H1 (cell line): ENCODE measurements around the gene MBIP. TPM values are rescaled to one million over a fixed set of nuclear protein-coding genes. Genes with fewer than 3 reads are reported as not detected.
"Not testable (repeated sequence)": the region's sequence is repeated elsewhere in the genome, so short reads cannot be mapped to it uniquely, and the experiment has no call there.

Experiments used
- CTCF ChIA-PET: fragments of 300-600 bp; sonication (Branson Sonifier 250); formaldehyde crosslinking; loops from one replicate; lab custom pipeline; 2021; ENCODE audit not compliant: partially characterized antibody; lab: Charles Lee
- POLR2A ChIA-PET: fragments of 300-600 bp; sonication (Branson Sonifier 250); formaldehyde crosslinking; loops from one replicate; lab custom pipeline; 2021; ENCODE audit warnings: inconsistent platforms; ENCODE audit not compliant: partially characterized antibody; lab: Charles Lee
- DNase-seq, 2 experiments: peaks; one replicate each; pipeline versions ENCODE4 v3.0.0 to v3.0.0-alpha.2; 2010 to 2022; ENCODE audit warnings: low spot score in 2 of 2, low read depth in 1 of 2, mixed read lengths in 1 of 2
- FAIRE-seq: peaks from 2 replicates; lab custom pipeline; 2011; peaks lifted over from hg19 to GRCh38; lab: Jason Lieb, UNC
- H2AFZ ChIP-seq: 2 replicates; pipeline ENCODE4 v1.8.1; 2012; ENCODE audit warnings: low read length, inconsistent platforms
- H2AK5ac ChIP-seq: 2 replicates; pipeline ENCODE4 v1.6.1; 2013; ENCODE audit warnings: low read depth, low read length
- H2BK120ac ChIP-seq: replicated peaks from 2 replicates; pipeline ENCODE3; 2013; ENCODE audit warnings: low read depth, low read length, inconsistent platforms
- H2BK12ac ChIP-seq: 2 replicates; pipeline ENCODE4 v1.6.1; 2013; ENCODE audit warnings: low read depth, low read length
- H2BK15ac ChIP-seq: 2 replicates; pipeline ENCODE4 v1.6.1; 2013; ENCODE audit warnings: low read length
- H2BK20ac ChIP-seq: 2 replicates; pipeline ENCODE4 v1.6.1; 2013; ENCODE audit warnings: low read length
- H2BK5ac ChIP-seq: 2 replicates; pipeline ENCODE4 v1.6.1; 2013; ENCODE audit warnings: low read depth, low read length
- H3K14ac ChIP-seq: 2 replicates; pipeline ENCODE4 v1.6.1; 2013; ENCODE audit warnings: inconsistent platforms; ENCODE audit not compliant: insufficient read length
- H3K18ac ChIP-seq: 2 replicates; pipeline ENCODE4 v1.6.1; 2013; ENCODE audit warnings: low read length; ENCODE audit errors: extremely low read depth
- H3K23ac ChIP-seq: 2 replicates; pipeline ENCODE4 v1.6.1; 2013; ENCODE audit warnings: inconsistent platforms; ENCODE audit not compliant: insufficient read length
- H3K23me2 ChIP-seq: 2 replicates; pipeline ENCODE4 v1.6.1; 2013; ENCODE audit warnings: low read depth, low read length
- H3K27ac ChIP-seq: 2 replicates; pipeline ENCODE4 v1.6.1; 2011; ENCODE audit warnings: low read depth, low read length, inconsistent platforms
- H3K27me3 ChIP-seq, 4 experiments: replicated peaks in 1 of 4; 1 replicate in 1 of 4; 2 replicates in 3 of 4; pipeline versions ENCODE4 v1.6.1 to v1.8.1; 2011 to 2013; ENCODE audit warnings: low read length in 3 of 4, mild to moderate bottlenecking in 3 of 4, inconsistent platforms in 2 of 4, mixed read lengths in 2 of 4, moderate library complexity in 1 of 4; ENCODE audit not compliant: control insufficient read depth in 3 of 4, insufficient read depth in 3 of 4; ENCODE audit errors: extremely low read depth in 1 of 4
- H3K36me3 ChIP-seq, 4 experiments: 2 replicates each; pipeline versions ENCODE4 v1.6.1 to v1.8.1; 2011 to 2013; ENCODE audit warnings: mild to moderate bottlenecking in 4 of 4, low read length in 3 of 4, moderate library complexity in 2 of 4, control low read depth in 1 of 4, inconsistent platforms in 1 of 4; ENCODE audit not compliant: insufficient read depth in 4 of 4, control insufficient read depth in 2 of 4
- H3K4ac ChIP-seq: replicated peaks from 2 replicates; pipeline ENCODE3; 2013; ENCODE audit warnings: low read length, low read depth, mixed read lengths, inconsistent platforms; ENCODE audit not compliant: insufficient read length
- H3K4me1 ChIP-seq, 4 experiments: replicated peaks in 1 of 4; 1 replicate in 1 of 4; 2 replicates in 3 of 4; pipeline versions ENCODE4 v1.6.1 to v1.8.1; 2011 to 2013; ENCODE audit warnings: low read length in 3 of 4, inconsistent platforms in 2 of 4, mixed read lengths in 1 of 4; ENCODE audit not compliant: insufficient read depth in 4 of 4, control insufficient read depth in 3 of 4
- H3K4me2 ChIP-seq, 2 experiments: 2 replicates each; pipeline versions ENCODE4 v1.6.1 to v1.8.1; 2011 to 2013; ENCODE audit warnings: low read depth in 2 of 2, low read length in 2 of 2, control low read depth in 1 of 2, inconsistent platforms in 1 of 2, mild to moderate bottlenecking in 1 of 2; ENCODE audit not compliant: insufficient read depth in 1 of 2
- H3K4me3 ChIP-seq, 4 experiments: fragments of 200-600, 300-600 bp in 1 of 4; sonication (generic), shearing (Covaris generic), sonication (Bioruptor Twin) in 1 of 4; 2 replicates each; pipeline versions ENCODE4 v1.5.1 to v1.8.1; 2011 to 2016; ENCODE audit warnings: low read length in 4 of 4, low read depth in 3 of 4, control low read depth in 2 of 4, inconsistent platforms in 2 of 4, mild to moderate bottlenecking in 2 of 4, mixed read lengths in 1 of 4, moderate library complexity in 1 of 4; ENCODE audit not compliant: insufficient read depth in 2 of 4; ENCODE audit errors: extremely low read depth in 1 of 4
- H3K56ac ChIP-seq: replicated peaks from 2 replicates; pipeline ENCODE3; 2013; ENCODE audit warnings: low read depth, mild to moderate bottlenecking, mixed read lengths, low read length, inconsistent platforms; ENCODE audit not compliant: insufficient read length
- H3K79me1 ChIP-seq: 2 replicates; pipeline ENCODE4 v1.6.1; 2013; ENCODE audit warnings: low read depth, low read length, control low read depth
- H3K79me2 ChIP-seq, 2 experiments: 2 replicates each; pipeline versions ENCODE4 v1.6.1 to v1.8.1; 2012 to 2013; ENCODE audit warnings: low read length in 2 of 2, mild to moderate bottlenecking in 2 of 2, inconsistent platforms in 1 of 2; ENCODE audit not compliant: insufficient read depth in 2 of 2, control insufficient read depth in 1 of 2
- H3K9ac ChIP-seq, 4 experiments: replicated peaks in 1 of 4; 1 replicate in 1 of 4; 2 replicates in 3 of 4; pipeline versions ENCODE4 v1.6.1 to v1.8.1; 2011 to 2013; ENCODE audit warnings: low read depth in 3 of 4, low read length in 3 of 4, control low read depth in 2 of 4, mild to moderate bottlenecking in 2 of 4, moderate library complexity in 2 of 4, inconsistent platforms in 1 of 4; ENCODE audit errors: extremely low read depth in 1 of 4
- H3K9me3 ChIP-seq, 2 experiments: 2 replicates each; pipeline versions ENCODE4 v1.6.1 to v1.8.1; 2012 to 2013; ENCODE audit warnings: mild to moderate bottlenecking in 2 of 2, moderate library complexity in 2 of 2, control low read depth in 1 of 2, inconsistent platforms in 1 of 2, low read depth in 1 of 2, low read length in 1 of 2, mixed read lengths in 1 of 2; ENCODE audit not compliant: insufficient read depth in 2 of 2
- H4K20me1 ChIP-seq, 2 experiments: replicated peaks in 1 of 2; 2 replicates each; pipeline versions ENCODE3 to v1.8.1; 2011 to 2013; ENCODE audit warnings: inconsistent platforms in 2 of 2, low read length in 2 of 2, mild to moderate bottlenecking in 1 of 2; ENCODE audit not compliant: insufficient read depth in 2 of 2, control insufficient read depth in 1 of 2
- H4K5ac ChIP-seq: 2 replicates; pipeline ENCODE4 v1.6.1; 2013; ENCODE audit warnings: low read length, low read depth, mixed read lengths, inconsistent platforms; ENCODE audit not compliant: insufficient read length
- H4K8ac ChIP-seq: 2 replicates; pipeline ENCODE4 v1.8.0; 2013; ENCODE audit warnings: mild to moderate bottlenecking, moderate library complexity, low read length, inconsistent platforms; ENCODE audit not compliant: insufficient read depth; ENCODE audit errors: extremely low read depth
- H4K91ac ChIP-seq: replicated peaks from 2 replicates; pipeline ENCODE3; 2013; ENCODE audit warnings: low read length, mixed read lengths, inconsistent platforms; ENCODE audit not compliant: insufficient read length
- WGBS, 2 experiments: shearing (Covaris generic) in 1 of 2; methylation state at CpG; one replicate each; pipeline versions ENCODE4 v1.1.6 to v1.1.7; 2013 to 2015; ENCODE audit warnings: low lambda C conversion rate in 2 of 2, mixed read lengths in 2 of 2, inconsistent platforms in 1 of 2, low coverage in 1 of 2, missing lambda C conversion rate in 1 of 2; ENCODE audit not compliant: insufficient replicate concordance in 2 of 2, insufficient coverage in 1 of 2, insufficient read length in 1 of 2; ENCODE audit errors: extremely low coverage in 1 of 2, missing lambda C conversion rate in 1 of 2; 5-methylcytosine and 5-hydroxymethylcytosine counted together
- polyA plus RNA-seq, 7 experiments: library from polyadenylated mRNA; depleted of rRNA in 3 of 7; stranded (reverse) in 5 of 7; unstranded in 2 of 7; fragments of >200 nt in 5 of 7; fragments of 200-250 nt in 2 of 7; gene quantifications; 1 replicate in 5 of 7; 2 replicates in 1 of 7; 4 replicates in 1 of 7; pipeline versions ENCODE4 v1.2.1 to v1.2.3, GENCODE V29; 2011 to 2013; ENCODE audit warnings: missing spikeins in 2 of 7, mixed read lengths in 2 of 7
- total RNA-seq: library from RNA; stranded (reverse); fragmentation: NEBNext Ultra II Directional; extraction: Animal tissue kit (Norgen Biotek cat#: 25700); gene quantifications from 2 replicates; pipeline ENCODE4 v1.2.1, GENCODE V29; 2021

The MBIP gene
- total and polyA plus RNA-seq, 2 of the 8 experiments (the other 6 are each of a cell fraction or from before 2014, with no cell fraction given) = 15.0 to 27.4 TPM

DNA sequence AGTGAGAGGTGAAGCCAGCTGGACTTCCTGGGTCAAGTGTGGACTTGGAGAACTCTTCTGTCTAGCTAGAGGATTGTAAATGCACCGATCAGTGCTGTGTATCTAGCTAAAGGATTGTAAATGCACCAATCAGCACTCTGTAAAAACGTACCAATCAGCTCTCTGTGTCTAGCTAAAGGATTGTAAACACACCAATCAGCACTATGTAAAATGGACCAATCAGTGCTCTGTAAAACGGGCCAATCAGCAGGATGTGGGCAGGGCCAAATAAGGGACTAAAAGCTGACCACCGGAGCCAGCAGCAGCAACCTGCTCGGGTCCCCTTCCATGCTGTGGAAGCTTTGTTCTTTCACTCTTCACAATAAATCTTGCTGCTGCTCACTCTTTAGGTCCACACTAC, 21.4 kb upstream of the MBIP start:
- not testable (repeated sequence) for H3K4me1 ChIP-seq, H2BK120ac ChIP-seq, H3K27ac ChIP-seq, H3K23ac ChIP-seq, H3K9ac ChIP-seq, H3K4me2 ChIP-seq, H3K79me1 ChIP-seq, H2BK12ac ChIP-seq, H3K79me2 ChIP-seq, H2BK15ac ChIP-seq, H2AFZ ChIP-seq, H3K23me2 ChIP-seq, H4K5ac ChIP-seq, H4K8ac ChIP-seq, H2AK5ac ChIP-seq, H2BK5ac ChIP-seq, H3K56ac ChIP-seq, H4K91ac ChIP-seq, H3K14ac ChIP-seq, H3K18ac ChIP-seq, H4K20me1 ChIP-seq, H3K4ac ChIP-seq, H2BK20ac ChIP-seq, H3K4me3 ChIP-seq, H3K27me3 ChIP-seq, DNase-seq, H3K9me3 ChIP-seq, FAIRE-seq, H3K36me3 ChIP-seq
- 96% methylated on average over 5 of the region's 5 CpGs; no CpG with 5 or more reads in 1 of the 2 experiments for WGBS, 2 experiments
- ChIA-PET CTCF (interaction anchor here (0.6 to 1.5 kb wide), 2 partner anchors 26 to 398 kb away, joined by 3 read pairs; no protein-coding TSS in a partner anchor), POLR2A (interaction anchor here (1.0 kb wide), 1 partner anchor 8 kb away, joined by 3 read pairs; no protein-coding TSS in a partner anchor)
